HCT116 (cell line): ENCODE measurements around the gene ATM. TPM values are rescaled to one million over a fixed set of nuclear protein-coding genes. Genes with fewer than 3 reads are reported as not detected.
A peak's percentile ranks its signal among the peaks of the same experiment; 100 is the strongest.

Experiments used
- ATAC-seq: fragments of 200-7000 bp; cut with Tn5 transposase; 2 replicates; pipeline ENCODE4 v1.9.1; 2020; ENCODE audit warnings: mild to moderate bottlenecking, moderate library complexity
- BruUV-seq: library from RNA; stranded (reverse); fragments of 400-500 nt; replicated peaks from 2 replicates; lab custom pipeline; 2021; lab: Mats Ljungman, UMichigan
- CTCF ChIA-PET: fragments of 300-600 bp; sonication (Branson Sonifier 250); formaldehyde crosslinking; loops from one replicate; lab custom pipeline; 2021; ENCODE audit warnings: antibody characterized with exemption; lab: Charles Lee
- POLR2A ChIA-PET: fragments of 300-600, 350-600 bp; sonication (Branson Sonifier 250); formaldehyde crosslinking; loops from one replicate; lab custom pipeline; 2021; ENCODE audit warnings: antibody characterized with exemption; lab: Charles Lee
- RAD21 ChIA-PET, 2 experiments: fragments of 300-600 bp; sonication (Branson Sonifier 250); formaldehyde crosslinking; loops; one replicate each; lab custom pipeline; 2023; ENCODE audit warnings: low total read pairs in 2 of 2; ENCODE audit not compliant: uncharacterized antibody in 2 of 2, unreplicated experiment in 2 of 2, low non-redundant PET in 1 of 2; lab: Charles Lee
- DNase-seq: peaks from one replicate; pipeline ENCODE4 v3.0.0-alpha.2; 2010; ENCODE audit warnings: low read depth, low spot score
- H2AFZ ChIP-seq: fragments of 200-600 bp; shearing (Covaris generic), sonication (generic); 2 replicates; pipeline ENCODE4 v1.6.1; 2017; ENCODE audit warnings: low read depth, mixed run types, mixed read lengths, antibody characterized with exemption, low read length; ENCODE audit not compliant: poor library complexity, severe bottlenecking
- H3K27ac ChIP-seq: 2 replicates; pipeline ENCODE4 v1.5.1; 2012; ENCODE audit warnings: low read depth, low read length
- H3K27me3 ChIP-seq: fragments of 200-600 bp; sonication (generic); 2 replicates; pipeline ENCODE4 v1.6.1; 2016; ENCODE audit warnings: mixed run types, low read length, mixed read lengths; ENCODE audit not compliant: insufficient read depth
- H3K36me3 ChIP-seq, 2 experiments: fragments of 200-500 bp in 1 of 2; fragments of 200-600 bp in 1 of 2; sonication (Bioruptor generic) in 1 of 2; sonication (generic) in 1 of 2; 2 replicates each; pipeline versions ENCODE4 v1.5.1 to v1.6.1; 2014 to 2016; ENCODE audit warnings: low read length in 2 of 2, inconsistent platforms in 1 of 2, mixed read lengths in 1 of 2, mixed run types in 1 of 2; ENCODE audit not compliant: insufficient read depth in 2 of 2, control insufficient read depth in 1 of 2
- H3K4me1 ChIP-seq, 2 experiments: fragments of 200-600 bp in 1 of 2; sonication (generic) in 1 of 2; 2 replicates each; pipeline versions ENCODE4 v1.5.1 to v1.6.1; 2012 to 2017; ENCODE audit warnings: low read length in 2 of 2, inconsistent platforms in 1 of 2, mild to moderate bottlenecking in 1 of 2, mixed read lengths in 1 of 2, mixed run types in 1 of 2, moderate library complexity in 1 of 2; ENCODE audit not compliant: insufficient read depth in 2 of 2, control insufficient read depth in 1 of 2
- H3K4me2 ChIP-seq: fragments of 200-600 bp; sonication (generic); 2 replicates; pipeline ENCODE4 v1.6.1; 2017; ENCODE audit warnings: mixed run types, low read length, mixed read lengths
- H3K4me3 ChIP-seq, 2 experiments: fragments of 200-600 bp in 1 of 2; sonication (generic) in 1 of 2; replicated peaks in 1 of 2; 2 replicates each; pipeline ENCODE4 v1.5.1; 2011 to 2016; ENCODE audit warnings: low read length in 2 of 2, control low read depth in 1 of 2, low read depth in 1 of 2, mild to moderate bottlenecking in 1 of 2, mixed read lengths in 1 of 2, mixed run types in 1 of 2
- H3K79me2 ChIP-seq: fragments of 200-600 bp; sonication (generic); 2 replicates; pipeline ENCODE4 v1.6.1; 2017; ENCODE audit warnings: mild to moderate bottlenecking, mixed run types, low read length, moderate library complexity, mixed read lengths; ENCODE audit not compliant: insufficient read depth
- H3K9ac ChIP-seq: fragments of 200-600 bp; sonication (generic); 2 replicates; pipeline ENCODE4 v1.6.1; 2016; ENCODE audit warnings: low read length, mixed read lengths
- H3K9me2 ChIP-seq: fragments of 200-600 bp; sonication (generic), shearing (Covaris generic); 2 replicates; pipeline ENCODE4 v1.6.1; 2017; ENCODE audit warnings: mixed run types, mild to moderate bottlenecking, moderate library complexity; ENCODE audit not compliant: insufficient read depth
- H3K9me3 ChIP-seq, 2 experiments: fragments of 200-500 bp in 1 of 2; fragments of 200-600 bp in 1 of 2; sonication (Bioruptor generic) in 1 of 2; sonication (generic) in 1 of 2; 2 replicates each; pipeline ENCODE4 v1.6.1; 2014 to 2017; ENCODE audit warnings: low read length in 2 of 2, mixed read lengths in 2 of 2, inconsistent platforms in 1 of 2, low read depth in 1 of 2, mild to moderate bottlenecking in 1 of 2, mixed run types in 1 of 2, moderate library complexity in 1 of 2; ENCODE audit not compliant: control insufficient read depth in 1 of 2, insufficient read depth in 1 of 2
- H4K20me1 ChIP-seq: fragments of 200-600 bp; sonication (generic), shearing (Covaris generic); 2 replicates; pipeline ENCODE4 v1.6.1; 2017; ENCODE audit warnings: mixed run types, mild to moderate bottlenecking, moderate library complexity; ENCODE audit not compliant: insufficient read depth
- ATF3 ChIP-seq: IDR thresholded peaks from 2 replicates; pipeline ENCODE4 v1.6.1; 2012
- CBX3 ChIP-seq: IDR thresholded peaks from 2 replicates; pipeline ENCODE4 v1.6.1; 2012; ENCODE audit warnings: low read depth
- CEBPB ChIP-seq: IDR thresholded peaks from 2 replicates; pipeline ENCODE4 v1.6.1; 2012; ENCODE audit warnings: low read depth
- ELF1 ChIP-seq: IDR thresholded peaks from 2 replicates; pipeline ENCODE4 v1.6.1; 2012; ENCODE audit warnings: low read depth, borderline replicate concordance
- EZH2phosphoT487 ChIP-seq: fragments of 200-600 bp; IDR thresholded peaks from 2 replicates; pipeline ENCODE4 v1.6.1; 2018; ENCODE audit warnings: antibody characterized with exemption, borderline replicate concordance
- FOSL1 ChIP-seq: IDR thresholded peaks from 2 replicates; pipeline ENCODE4 v1.6.1; 2012; ENCODE audit warnings: low read depth
- JUND ChIP-seq: IDR thresholded peaks from 2 replicates; pipeline ENCODE4 v1.6.1; 2012
- MAX ChIP-seq: IDR thresholded peaks from 2 replicates; pipeline ENCODE4 v1.6.1; 2012
- POLR2A ChIP-seq: IDR thresholded peaks from 2 replicates; pipeline ENCODE4 v1.7.0; 2011; ENCODE audit warnings: borderline replicate concordance; ENCODE audit not compliant: insufficient read depth, insufficient read length; ENCODE audit errors: extremely low read depth
- POLR2AphosphoS5 ChIP-seq: IDR thresholded peaks from 2 replicates; pipeline ENCODE4 v1.6.1; 2011; ENCODE audit warnings: mild to moderate bottlenecking, low read depth, low read length, moderate library complexity
- RAD21 ChIP-seq: IDR thresholded peaks from 2 replicates; pipeline ENCODE4 v1.6.1; 2012; ENCODE audit warnings: low read depth, mild to moderate bottlenecking
- SIN3A ChIP-seq: IDR thresholded peaks from 2 replicates; pipeline ENCODE4 v1.6.1; 2012; ENCODE audit warnings: low read depth
- SP1 ChIP-seq: IDR thresholded peaks from 2 replicates; pipeline ENCODE4 v1.6.1; 2012; ENCODE audit warnings: low read depth
- SRF ChIP-seq: IDR thresholded peaks from 2 replicates; pipeline ENCODE4 v1.6.1; 2012; ENCODE audit warnings: low read depth
- YY1 ChIP-seq: IDR thresholded peaks from 2 replicates; pipeline ENCODE4 v1.6.1; 2011; ENCODE audit warnings: low read length, low read depth, moderate library complexity, mild to moderate bottlenecking; ENCODE audit not compliant: insufficient replicate concordance; ENCODE audit errors: extremely low read depth
- intact Hi-C: fragments of 100-400 bp; cut with micrococcal nuclease; formaldehyde crosslinking; loops from 2 replicates; pipeline ENCODE4 v1.10.0; 2022
- total RNA-seq: library from RNA; stranded (reverse); gene quantifications from one replicate; pipeline ENCODE4 v1.2.1, GENCODE V29; 2021; ENCODE audit not compliant: unreplicated experiment

ATM gene
- total RNA-seq, 1 experiment from 2014 or later, result 32.2 TPM

- no TSS peak for BruUV-seq
- DNase-seq, result peak; percentile 55
- Histone ChIP-seq H3K9me2 (no peaks in the 10 kb centered on the region), H3K9me3 (no peaks in the 10 kb centered on the region), H3K27ac (no peak overlapping the region), H3K9ac (no peak overlapping the region), H4K20me1 (no peaks in the 10 kb centered on the region), H3K79me2 (no peaks in the 10 kb centered on the region), H3K4me2 (no peak overlapping the region), H3K27me3 (no peaks in the 10 kb centered on the region), H3K4me3 (no peak overlapping the region), H2AFZ (no peak overlapping the region)
- intact Hi-C loops, result loop anchor here (5.0 kb wide), 1 partner anchor 306 kb away; no protein-coding TSS in a partner anchor
- CTCF ChIA-PET, result no interaction called here
- TF ChIP-seq ELF1 (no peak), CBX3 (peak; percentile 81), ATF3 (peak; percentile 63), JUND (peak; percentile 85), SIN3A (no peak), RAD21 (peak; percentile 21), SP1 (peak; percentile 58), YY1 (peak; percentile 30), POLR2AphosphoS5 (0 out of 2 replicates have a peak, but pooled peaks have one; percentile 22), FOSL1 (peak; percentile 86), EZH2phosphoT487 (no peak), CEBPB (peak; percentile 97), MAX (peak; percentile 63), POLR2A (no peak), SRF (peak; percentile 30; the same call in 1 of the 2 replicates)
- TF ChIP-seq, all 23 proteins: peak for 11
- Histone ChIP-seq H3K4me1 (peaks cover 9 to 10% of the 10 kb centered on the region in 2 experiments), H3K36me3 (peaks cover 4 to 5% of the 10 kb centered on the region in 2 experiments; a peak in 2 of 4 replicates)
- peak; percentile 85 for ATAC-seq
- ChIA-PET RAD21 (no interaction called here), POLR2A (no interaction called here)
Measured at GRCh38 chr11:108340973-108341372, 118.1 kb downstream of the ATM start.
